ENCODE data around the gene MCL1.

GRCh38 chr1:150558761-150559655, 20.4 kb downstream of the MCL1 start:
- no peak for TF ChIP-seq CTCF (conservative IDR thresholded peaks at IDR 0.05)
- TF ChIP-seq ZFX (IDR thresholded peaks at IDR 0.05), result no peak

Data from C4-2B (cell line).